ENCODE results near the gene KCNMB3.
"Not testable (repeated sequence)": the region's sequence is repeated elsewhere in the genome, so short reads cannot be mapped to it uniquely, and the experiment has no call there.

The KCNMB3 gene, protein sequence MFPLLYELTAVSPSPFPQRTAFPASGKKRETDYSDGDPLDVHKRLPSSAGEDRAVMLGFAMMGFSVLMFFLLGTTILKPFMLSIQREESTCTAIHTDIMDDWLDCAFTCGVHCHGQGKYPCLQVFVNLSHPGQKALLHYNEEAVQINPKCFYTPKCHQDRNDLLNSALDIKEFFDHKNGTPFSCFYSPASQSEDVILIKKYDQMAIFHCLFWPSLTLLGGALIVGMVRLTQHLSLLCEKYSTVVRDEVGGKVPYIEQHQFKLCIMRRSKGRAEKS

DNA sequence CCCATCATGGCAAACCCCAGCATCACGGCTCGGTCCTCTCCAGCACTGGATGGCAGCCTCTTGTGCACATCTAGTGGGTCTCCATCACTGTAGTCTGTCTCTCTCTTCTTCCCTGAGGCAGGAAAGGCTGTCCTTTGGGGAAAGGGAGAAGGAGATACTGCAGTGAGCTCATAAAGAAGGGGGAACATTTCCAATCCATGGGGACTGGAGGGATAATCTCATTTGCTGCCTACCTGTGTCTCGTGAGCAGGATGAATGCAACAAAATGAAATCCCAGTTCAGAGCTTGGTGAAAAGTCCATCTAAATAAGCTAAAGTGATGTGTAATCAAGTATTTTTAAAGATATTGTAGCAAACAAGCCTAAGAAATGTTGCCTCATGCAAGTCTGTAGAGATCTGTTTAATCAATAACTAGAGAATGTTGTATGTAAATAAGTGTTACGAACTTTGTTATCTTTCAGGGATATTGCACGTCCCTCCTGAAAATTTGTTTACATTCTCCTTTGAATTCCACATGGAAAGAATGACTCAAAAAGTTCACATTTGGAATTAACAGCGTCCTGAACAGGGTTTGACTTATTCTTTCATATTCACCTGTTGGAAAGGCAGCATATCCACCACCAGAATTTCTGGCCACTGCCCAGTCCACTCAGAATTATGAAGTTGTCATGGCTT, at the start of gene KCNMB3:
KCNMB3 (minus strand) TSS at position 312 of the 674 bp plus-strand sequence; CDS start at position 188, 124 bp downstream.
- DNase-seq (ENCODE audit: extremely low read depth in 1 of 2, low read depth in 1 of 2), result no peak

DNA sequence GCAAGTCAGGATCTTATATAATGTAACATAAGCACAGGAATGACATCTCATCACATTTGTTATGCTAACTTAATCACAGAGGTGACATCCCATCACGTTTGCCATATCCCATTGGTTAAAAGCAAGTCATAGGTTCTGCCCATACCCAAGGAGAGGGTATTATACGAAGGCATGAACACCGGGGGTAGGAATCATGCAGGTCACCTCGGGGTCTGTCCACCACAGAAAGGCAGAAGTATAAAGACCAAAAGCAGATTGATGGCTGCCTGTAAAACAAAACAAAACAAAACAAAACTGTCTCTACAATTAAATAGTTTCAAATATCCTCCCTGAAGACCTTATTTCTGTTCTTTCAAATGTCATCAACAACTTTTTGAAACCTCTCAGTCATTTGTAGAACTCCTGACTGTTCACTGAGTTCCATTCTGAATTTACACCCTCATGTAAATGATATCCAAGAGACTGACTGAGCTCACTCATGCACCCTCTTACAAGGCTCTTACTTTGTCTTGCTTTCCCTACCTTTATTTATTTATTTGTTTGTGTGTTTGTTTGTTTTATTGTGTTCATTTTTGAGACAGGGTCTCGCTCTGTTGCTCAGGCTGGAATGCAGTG, 49.2 kb upstream of the KCNMB3 start:
- no peak for DNase-seq (ENCODE audit: extremely low read depth in 1 of 2, low read depth in 1 of 2)

DNA sequence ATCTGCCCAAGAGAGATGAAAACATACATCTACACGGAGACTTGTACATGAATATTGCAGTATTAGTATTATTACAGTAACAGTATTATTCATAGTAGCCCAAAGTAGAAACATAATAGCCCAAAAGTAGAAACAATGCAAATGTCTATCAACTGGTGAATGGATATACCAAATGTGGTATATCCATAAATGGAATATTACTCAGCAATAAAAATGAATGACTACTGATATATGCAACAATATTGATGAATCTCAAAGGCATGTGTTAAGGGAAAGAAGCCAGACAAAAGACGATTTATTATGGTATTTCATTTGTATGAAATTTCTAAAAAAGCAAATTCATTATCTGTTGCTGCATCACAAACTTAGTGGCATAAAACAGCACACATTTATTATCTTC, 48.4 kb upstream of the KCNMB3 start:
- no peak for DNase-seq (ENCODE audit: extremely low read depth in 1 of 2, low read depth in 1 of 2)

DNA sequence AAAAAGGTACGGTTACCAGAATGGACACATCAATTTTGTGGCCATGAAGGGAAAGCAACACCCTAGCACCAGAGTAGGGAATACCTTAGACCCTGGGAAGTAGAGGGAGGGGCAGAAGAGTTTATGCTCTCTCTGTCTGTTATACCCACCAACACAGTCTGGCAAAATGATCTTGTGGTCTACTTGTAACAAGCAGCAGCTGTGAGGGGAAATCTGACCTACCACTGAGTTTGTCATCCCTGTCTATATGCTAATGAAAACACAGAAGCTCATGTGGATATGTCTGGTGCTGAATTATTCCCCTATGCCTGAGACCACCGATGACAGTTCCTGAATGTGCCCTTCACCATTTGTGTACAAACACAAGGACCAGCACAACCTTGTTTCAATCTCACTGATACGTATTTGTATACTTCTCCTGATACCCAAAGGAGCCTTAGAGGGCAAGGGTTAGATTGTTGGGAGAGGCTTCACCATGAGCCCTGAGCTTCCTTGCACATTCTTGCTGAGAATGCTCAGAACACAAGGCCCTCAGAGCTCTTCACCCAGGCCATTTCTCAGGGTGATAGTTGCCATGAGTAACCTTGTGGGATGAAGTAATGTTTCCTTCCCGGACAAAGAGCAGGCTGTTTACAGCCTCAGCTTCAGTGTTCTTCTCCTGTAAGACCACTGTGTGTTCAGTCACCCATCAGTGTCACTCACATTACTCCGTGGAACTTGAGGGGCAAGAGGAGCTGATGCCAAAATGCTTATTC, 47.2 kb upstream of the KCNMB3 start:
- DNase-seq (ENCODE audit: extremely low read depth in 1 of 2, low read depth in 1 of 2), result no peak

DNA sequence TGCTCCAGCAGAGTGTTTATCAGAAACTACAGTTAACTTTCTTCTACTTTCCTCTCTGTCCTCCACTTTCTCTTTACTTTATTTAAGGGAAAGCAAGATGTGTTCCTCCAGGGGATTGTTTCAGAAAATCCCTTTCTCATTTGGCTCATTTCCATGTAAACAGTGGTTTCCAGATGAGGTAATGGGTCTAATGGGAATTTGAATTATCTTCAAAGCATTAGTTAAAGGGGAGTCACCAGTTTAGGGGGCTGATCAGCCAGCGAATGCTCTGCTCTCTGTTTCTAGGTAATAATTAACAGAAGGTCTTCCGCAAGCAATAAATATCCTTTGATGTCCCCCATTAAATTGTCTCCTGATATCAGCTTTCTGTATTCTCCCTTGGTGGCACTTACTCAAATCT, 41.5 kb upstream of the KCNMB3 start:
- no peak for DNase-seq (ENCODE audit: extremely low read depth in 1 of 2, low read depth in 1 of 2)

DNA sequence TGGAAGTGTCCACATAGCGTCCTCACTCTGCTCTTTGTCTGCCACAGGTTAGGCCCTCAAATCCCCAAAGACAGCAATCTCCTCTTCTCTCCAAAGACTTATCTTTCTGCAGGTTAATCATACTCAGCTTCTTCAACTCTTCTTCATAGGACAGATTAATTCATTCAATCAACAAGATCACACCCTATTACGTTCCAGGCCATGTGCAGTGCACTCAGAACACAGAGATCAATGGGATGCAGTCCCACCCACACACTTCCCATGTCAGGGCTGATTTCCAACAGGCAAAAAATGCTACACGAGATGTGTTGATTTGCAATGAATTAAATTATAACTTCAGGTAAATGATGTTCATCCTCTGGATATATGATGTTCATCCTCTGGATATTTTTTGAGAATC, 38.4 kb upstream of the KCNMB3 start:
- no peak for DNase-seq (ENCODE audit: extremely low read depth in 1 of 2, low read depth in 1 of 2)

DNA sequence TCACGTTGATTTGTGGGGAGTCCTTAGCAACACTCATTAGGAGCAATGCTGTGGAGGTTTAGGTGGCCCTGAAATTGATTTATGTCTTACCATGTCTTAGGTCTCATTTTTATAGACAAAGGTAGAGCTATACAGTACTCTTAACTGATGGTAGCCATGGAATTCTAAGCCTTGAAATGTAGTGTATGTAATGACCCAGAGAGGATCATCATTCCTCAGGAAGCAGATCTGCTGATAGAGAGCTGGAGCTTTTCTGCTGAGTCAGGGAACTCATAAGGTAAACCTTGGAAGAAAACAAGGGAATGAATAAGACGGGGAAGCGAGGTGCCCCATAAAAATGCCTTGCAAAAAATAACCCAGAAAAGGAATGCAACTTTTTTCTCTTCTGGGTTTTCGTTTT, 37.9 kb upstream of the KCNMB3 start:
- DNase-seq (ENCODE audit: extremely low read depth in 1 of 2, low read depth in 1 of 2), result no peak

DNA sequence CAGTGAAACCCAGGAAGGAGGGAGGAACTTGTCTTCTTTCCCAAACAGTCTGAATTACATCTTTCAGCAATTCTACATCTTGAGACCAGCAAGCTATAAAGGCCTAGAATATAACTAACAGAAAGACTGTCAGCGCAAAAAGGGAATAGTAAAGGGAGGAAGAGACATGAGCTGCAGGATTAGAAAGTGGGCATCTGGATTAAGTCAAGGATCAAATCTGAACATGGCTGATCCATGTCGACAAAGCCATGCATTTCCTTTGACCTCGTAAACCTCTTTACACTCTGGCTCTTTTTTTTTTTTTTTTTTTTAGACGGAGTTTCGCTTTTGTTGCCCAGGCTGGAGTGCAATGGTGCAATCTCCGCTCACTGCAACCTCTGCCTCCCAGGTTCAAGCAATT, 35.4 kb upstream of the KCNMB3 start:
- DNase-seq (ENCODE audit: extremely low read depth in 1 of 2, low read depth in 1 of 2), result no peak

DNA sequence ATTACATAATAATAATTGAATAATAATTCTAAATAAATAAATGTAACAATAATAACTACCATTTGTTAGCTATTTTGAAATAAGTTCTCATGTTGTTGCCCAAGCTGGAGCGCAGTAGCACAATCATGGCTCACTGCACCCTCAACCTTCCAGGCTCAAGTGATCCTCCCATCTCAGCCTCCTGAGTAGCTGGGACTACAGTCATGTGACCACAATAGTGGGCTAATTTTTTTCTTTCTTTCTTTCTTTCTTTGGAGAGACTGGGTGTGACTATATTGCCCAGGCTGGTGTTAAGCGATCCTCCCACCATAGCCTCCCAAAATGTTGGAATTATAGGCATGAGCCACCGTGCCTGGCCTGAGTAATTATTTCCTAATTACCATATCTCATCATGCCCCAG, 30.9 kb upstream of the KCNMB3 start:
- DNase-seq (ENCODE audit: extremely low read depth in 1 of 2, low read depth in 1 of 2), result no peak

DNA sequence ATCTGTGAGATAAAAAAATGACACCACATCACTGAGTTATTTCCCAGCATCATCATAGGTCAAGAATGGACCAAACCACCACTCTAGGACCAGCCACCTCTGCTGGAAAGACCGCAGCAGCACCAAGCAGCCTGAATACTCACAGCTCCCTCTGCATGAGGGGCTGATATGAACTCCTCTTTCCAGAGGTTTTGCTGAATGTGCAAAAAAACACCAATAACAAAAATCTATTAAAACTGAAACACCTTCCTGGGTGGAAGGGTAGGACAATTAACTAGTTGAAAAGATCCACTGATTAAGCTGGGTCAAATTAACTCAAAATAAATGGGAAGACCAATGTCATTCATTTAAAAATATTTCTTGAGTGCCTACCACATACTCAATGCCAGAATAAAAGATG, 28.9 kb upstream of the KCNMB3 start:
- DNase-seq (ENCODE audit: extremely low read depth in 1 of 2, low read depth in 1 of 2), result no peak

DNA sequence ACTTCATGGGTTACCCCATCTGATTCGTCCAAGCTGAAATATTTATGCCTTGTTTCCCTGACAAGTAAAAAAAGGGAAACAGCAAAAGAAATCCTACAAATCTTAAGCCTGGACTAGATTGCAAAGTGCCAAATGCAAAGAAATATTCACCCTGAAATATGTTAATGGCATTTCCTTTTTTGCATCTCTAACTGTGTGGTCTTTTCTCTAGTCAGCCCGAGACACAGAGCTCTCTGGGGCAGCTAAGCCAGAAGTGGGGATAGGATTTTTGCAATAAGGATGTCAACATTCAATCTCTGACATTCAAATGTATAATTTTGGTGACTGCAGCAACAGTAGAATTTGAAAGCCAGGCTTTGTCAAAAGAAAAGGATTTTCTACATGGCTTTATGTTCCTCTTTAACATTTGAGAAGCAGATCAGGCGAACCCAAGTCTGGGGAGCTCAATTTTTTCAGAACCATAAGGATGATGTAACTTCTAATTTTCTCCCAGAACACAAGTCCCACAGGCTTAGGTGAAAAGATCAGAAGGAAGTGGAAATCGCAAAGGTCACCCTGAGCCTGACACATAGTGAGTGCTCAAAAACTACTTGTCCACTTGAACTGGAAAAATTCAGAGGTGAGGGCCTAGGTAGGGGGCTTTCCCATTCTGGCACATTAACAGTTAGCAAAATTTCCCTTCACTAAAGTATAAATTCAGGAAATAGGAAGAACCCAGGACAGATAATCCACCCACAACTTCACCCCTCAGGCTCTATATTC, 28.2 kb upstream of the KCNMB3 start:
- no peak for DNase-seq (ENCODE audit: extremely low read depth in 1 of 2, low read depth in 1 of 2)

DNA sequence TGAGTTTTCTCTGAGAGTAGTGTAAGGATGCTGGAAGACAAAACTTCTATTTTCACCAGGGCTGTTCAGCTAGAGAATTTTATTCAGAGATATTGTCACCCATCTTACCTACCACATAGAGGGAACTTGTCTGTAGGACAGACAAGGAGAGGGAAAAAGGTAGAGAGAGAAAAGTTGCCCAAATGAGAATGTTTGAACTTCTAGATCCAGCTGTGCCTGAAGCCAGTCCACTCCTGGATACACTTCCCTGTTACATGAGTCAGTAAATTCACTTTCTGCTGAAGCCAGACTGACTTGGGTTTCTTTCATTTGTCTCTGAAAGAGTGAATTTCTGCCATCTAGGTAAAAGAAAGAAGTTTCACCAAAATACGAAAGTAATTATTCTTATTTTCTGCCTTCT, 27.2 kb upstream of the KCNMB3 start:
- DNase-seq (ENCODE audit: extremely low read depth in 1 of 2, low read depth in 1 of 2), result no peak

DNA sequence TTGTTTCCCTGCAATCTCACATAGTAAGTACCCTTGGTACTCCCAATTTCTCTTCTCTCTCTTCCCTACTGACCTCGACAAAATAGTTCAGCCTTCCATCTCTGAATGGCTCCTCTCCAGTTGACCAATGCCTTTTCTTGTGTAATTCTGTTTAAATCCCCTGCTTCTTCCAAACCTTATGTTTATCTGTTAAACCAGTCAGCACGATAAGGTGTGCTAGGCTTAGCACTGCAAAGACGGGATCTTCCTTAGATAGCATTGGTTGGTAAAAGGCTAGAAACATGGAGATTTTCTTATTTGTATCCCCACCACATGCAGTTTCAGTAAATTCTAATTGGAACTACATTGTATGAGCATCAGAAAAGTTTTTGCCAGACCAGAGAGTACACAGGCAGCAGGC, 25.8 kb upstream of the KCNMB3 start:
- DNase-seq (ENCODE audit: extremely low read depth in 1 of 2, low read depth in 1 of 2), result no peak

DNA sequence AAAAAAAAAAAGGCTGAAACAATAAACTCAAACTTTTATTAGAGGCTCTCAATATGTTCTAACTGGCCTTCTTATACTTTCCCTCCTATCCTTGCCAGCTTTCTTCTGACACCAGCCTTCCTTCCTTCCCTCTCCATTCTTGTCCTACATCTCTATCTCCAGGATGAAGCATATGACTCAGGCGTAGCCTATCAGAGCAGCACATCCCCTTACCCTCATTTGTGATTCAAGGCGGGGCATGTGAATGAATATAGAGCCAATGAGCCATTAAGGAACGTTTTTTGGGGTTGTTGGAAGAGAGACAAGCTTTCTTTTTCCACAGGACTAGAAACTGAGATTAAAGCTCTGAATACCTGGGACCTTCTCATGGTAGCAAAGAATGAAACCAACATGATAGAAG, 25.1 kb upstream of the KCNMB3 start:
- DNase-seq (ENCODE audit: extremely low read depth in 1 of 2, low read depth in 1 of 2), result no peak

DNA sequence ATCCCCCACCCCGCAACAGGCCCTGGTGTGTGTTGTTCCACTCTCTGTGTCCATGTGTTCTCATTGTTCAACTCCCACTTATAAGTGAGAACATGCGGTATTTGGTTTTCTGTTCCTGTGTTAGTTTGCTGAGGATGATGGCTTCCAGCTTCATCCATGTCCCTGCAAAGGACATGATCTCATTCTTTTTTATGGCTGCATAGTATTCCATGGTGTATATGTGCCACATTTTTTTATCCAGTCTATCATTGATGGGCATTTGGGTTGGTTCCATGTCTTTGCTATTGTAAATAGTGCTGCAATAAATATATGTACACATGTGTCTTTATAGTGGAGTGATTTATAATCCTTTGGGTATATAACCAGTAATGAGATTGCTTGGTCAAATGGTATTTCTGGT, 23.5 kb upstream of the KCNMB3 start:
- not testable (repeated sequence) for DNase-seq (ENCODE audit: extremely low read depth in 1 of 2, low read depth in 1 of 2)

DNA sequence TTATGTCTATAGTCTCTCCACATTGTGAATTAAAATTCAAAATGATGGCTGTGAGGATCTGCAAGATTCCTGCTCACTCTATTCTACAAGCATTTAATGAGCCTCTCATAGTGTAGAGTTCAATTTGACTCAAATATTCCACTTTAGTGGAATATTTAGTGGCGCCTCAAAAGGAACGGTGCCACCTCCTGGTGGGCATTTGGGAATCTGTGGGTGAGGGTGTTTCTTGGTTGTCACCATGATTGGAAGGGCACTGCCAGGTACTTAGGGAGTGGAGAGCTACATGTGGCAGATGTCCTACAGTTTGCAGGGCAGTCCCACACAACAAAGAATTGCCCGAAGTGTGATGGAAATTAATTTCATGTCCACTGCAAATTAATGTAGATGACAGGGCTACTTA, 21.5 kb upstream of the KCNMB3 start:
- no peak for DNase-seq (ENCODE audit: extremely low read depth in 1 of 2, low read depth in 1 of 2)

DNA sequence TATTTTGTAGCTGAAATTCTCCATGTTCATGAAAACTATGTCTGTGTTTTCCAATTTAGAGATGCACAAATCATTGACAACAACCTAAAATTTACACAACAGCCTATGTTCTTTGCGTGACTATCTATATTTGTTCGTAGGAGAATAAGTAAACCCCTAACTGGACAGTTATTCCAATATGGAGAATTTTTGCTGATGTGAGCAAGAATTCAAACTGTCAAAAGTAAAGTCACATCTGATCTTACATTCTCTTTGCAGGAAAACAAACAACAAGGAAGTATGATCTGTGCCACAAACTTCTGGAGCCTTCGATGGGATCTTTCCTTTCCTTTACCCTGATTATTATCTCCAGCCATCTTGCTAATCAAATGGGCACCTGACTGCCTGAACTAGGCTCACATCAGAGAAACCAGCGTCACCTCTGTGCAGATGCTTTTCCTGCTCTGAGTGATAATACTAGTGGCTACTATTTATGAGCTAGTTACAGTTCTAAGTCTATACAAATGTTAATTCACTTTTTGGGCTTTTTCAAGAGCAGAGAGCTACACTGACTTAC, 18.3 kb upstream of the KCNMB3 start:
- no peak for DNase-seq (ENCODE audit: extremely low read depth in 1 of 2, low read depth in 1 of 2)

DNA sequence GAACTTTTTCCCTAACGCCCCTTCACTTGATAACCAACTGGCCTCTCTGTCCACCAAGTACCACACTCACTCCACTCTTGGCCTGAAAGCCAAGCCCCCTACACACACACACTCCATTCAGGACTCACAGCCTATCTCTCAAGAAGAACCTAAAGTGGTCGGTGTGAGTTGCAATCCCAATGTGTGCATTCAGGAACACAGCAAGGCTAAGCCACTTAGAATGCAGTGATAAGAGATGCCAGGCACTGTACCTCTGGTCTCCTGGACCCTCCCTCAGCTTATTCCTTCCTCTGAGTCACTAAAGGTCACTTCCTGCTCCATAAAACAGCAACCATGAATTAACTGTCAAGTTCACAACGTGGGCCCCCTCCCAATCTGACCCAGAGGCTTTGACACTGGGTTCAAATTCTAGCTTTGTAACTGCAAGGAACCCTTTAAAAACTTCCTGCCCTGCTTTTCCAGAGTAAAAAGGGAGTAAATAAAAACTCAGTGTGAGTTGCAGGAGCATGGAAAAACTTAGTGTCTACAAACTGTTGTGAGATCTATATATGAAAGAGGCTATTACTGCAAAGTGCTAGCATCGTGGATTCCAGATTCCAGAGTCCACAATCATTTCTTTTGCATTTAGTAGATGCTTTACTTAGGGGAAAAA, 17.6 kb upstream of the KCNMB3 start:
- DNase-seq (ENCODE audit: extremely low read depth in 1 of 2, low read depth in 1 of 2), result no peak

DNA sequence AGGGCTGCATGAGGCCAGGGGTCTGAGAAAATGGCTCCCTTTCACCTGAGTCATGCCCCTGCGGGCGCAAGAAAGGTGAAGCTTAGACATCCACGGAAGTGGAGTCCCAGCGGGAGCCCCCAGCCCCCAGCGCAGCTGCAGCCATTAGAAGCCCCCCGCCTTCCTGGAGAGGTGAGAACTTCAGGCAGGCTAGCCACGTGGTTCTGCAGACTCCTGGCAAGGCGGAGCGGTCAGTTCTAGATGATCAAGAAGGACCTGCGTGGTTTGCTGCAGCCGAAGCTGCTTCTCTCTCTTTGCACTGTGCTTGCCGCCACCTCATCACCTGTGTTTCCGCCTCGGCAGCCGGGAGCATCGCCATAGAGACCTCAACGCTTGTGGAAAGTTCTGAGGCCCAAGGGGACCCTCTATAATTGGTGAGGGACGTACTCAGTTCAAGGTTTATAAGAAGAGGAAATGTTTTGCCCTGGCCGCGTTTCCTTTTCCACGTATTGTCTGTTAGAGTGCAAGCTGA, 15.8 kb upstream of the KCNMB3 start:
- DNase-seq (ENCODE audit: extremely low read depth in 1 of 2, low read depth in 1 of 2), result no peak

DNA sequence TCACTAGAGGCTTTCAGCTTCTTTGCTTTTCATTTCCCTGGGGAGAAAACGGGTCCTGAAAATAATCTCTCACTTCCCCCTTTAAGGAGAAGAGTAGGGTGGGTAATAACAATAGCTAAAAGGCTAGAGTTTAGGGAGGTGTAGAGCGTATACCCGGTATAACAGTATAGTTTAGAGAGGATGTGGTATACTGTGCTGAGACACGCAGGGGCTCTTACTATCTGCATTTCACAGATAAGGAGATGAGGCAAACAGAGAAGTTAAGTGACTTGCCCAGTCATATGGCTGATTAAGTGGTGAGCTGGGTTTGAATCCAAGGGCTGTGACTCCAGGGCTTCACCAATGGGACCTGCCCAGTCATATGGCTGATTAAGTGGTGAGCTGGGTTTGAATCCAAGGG, 15.0 kb upstream of the KCNMB3 start:
- no peak for DNase-seq (ENCODE audit: extremely low read depth in 1 of 2, low read depth in 1 of 2)
